Memory B cell (primary cell): ENCODE data around the gene BUD13.

Experiments
- ATAC-seq: fragments of 150-1000 bp; cut with Tn5 transposase; 2 replicates; pipeline ENCODE4 v1.10.0; 2021; ENCODE audit warnings: low read depth, mild to moderate bottlenecking, moderate library complexity
- DNase-seq, 2 donors: peaks; one replicate each; pipeline ENCODE4 v3.0.0; 2022; ENCODE audit warnings: low spot score in 2 of 2
- H3K27ac Mint-ChIP-seq: one replicate; pipeline ENCODE4 v1.8.0; 2022; ENCODE audit warnings: mild to moderate bottlenecking, moderate library complexity, mixed read lengths
- H3K27me3 Mint-ChIP-seq: one replicate; pipeline ENCODE4 v1.8.0; 2022; ENCODE audit warnings: mixed read lengths
- H3K36me3 Mint-ChIP-seq: one replicate; pipeline ENCODE4 v1.8.0; 2022; ENCODE audit warnings: mild to moderate bottlenecking, mixed read lengths
- H3K4me1 Mint-ChIP-seq: one replicate; pipeline ENCODE4 v1.8.0; 2022; ENCODE audit warnings: mixed read lengths
- H3K4me3 Mint-ChIP-seq: one replicate; pipeline ENCODE4 v1.8.0; 2022; ENCODE audit warnings: mild to moderate bottlenecking, moderate library complexity, mixed read lengths
- H3K9me3 Mint-ChIP-seq: one replicate; pipeline ENCODE4 v1.8.0; 2022; ENCODE audit warnings: mixed read lengths

The BUD13 gene

GRCh38 chr11:116707161-116707629 is 65.6 kb downstream of the BUD13 start:
- H3K4me3 Mint-ChIP-seq = no peak overlapping the region
- ATAC-seq = no peak
- H3K36me3 Mint-ChIP-seq = no peaks in the 10 kb centered on the region

GRCh38 chr11:116703421-116703820 is 69.4 kb downstream of the BUD13 start:
- Mint-ChIP-seq H3K9me3 (no peaks in the 10 kb centered on the region), H3K4me1 (no peaks in the 10 kb centered on the region), H3K27me3 (peaks cover 7% of the 10 kb centered on the region), H3K4me3 (no peak overlapping the region), H3K27ac (no peak overlapping the region), H3K36me3 (no peaks in the 10 kb centered on the region)
- ATAC-seq (peak; percentile 12), DNase-seq (no peak)

More at GRCh38 chr11:116707161-116707629, 65.6 kb downstream of the BUD13 start:
- Mint-ChIP-seq H3K4me1 (no peaks in the 10 kb centered on the region), H3K27me3 (peaks cover 16% of the 10 kb centered on the region), H3K9me3 (no peaks in the 10 kb centered on the region), H3K27ac (no peak overlapping the region)
- DNase-seq = no peak

DNA sequence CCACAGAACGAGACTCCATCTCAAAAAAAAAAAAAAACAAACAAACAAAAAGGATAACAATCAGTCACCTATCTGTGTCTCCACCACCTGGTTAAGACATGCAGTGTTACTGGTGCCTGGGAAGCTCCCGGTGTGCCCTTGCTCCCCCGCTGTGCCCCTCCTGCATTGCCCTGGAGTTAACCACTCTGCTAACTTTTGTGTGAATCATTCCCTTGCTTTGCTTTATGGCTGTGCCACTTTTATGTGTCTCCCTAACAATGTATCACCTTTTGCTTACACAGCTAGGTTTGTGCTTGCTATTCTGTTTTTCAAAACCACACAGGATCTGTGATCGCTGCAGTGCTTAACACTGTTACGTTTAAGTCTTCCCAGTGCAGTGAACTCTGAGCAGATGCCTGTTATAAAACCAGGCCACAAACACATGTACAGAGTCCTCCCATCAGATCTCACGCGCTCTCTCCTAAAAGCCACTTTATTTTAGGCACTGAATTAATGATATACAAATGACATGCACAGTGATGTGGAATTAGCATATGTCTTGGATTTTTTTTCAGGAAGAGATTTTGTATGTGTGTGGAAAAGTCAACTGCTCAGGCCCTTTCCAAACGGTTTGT is 69.9 kb downstream of the BUD13 start:
- H3K27ac Mint-ChIP-seq = no peak overlapping the region
- ATAC-seq = no peak
- H3K4me3 Mint-ChIP-seq = no peak overlapping the region
- H3K9me3 Mint-ChIP-seq = no peaks in the 10 kb centered on the region
- H3K4me1 Mint-ChIP-seq = no peaks in the 10 kb centered on the region
- H3K36me3 Mint-ChIP-seq = no peaks in the 10 kb centered on the region
- H3K27me3 Mint-ChIP-seq = peaks cover 11% of the 10 kb centered on the region
- no peak for DNase-seq

DNA sequence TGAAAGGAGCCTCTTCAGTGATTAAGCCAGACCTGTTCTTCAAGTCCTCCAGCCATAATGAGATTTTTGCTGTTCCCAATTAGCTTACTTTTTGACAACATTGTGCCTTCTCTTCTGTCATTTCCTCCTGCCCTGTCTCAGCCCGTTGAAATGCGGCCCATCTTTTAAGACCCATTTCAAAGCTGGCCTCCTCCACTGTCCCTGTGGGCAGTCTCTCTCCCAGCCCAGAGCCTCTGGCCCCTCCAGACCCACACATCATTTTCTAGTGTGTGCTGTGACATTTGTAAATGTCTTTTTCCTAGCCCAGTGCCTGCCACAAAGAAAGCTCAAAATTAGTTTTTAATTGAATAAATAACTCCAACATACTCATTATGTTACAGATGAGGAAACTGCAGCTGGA is 70.9 kb downstream of the BUD13 start:
- no peak overlapping the region for H3K4me3 Mint-ChIP-seq
- no peak overlapping the region for H3K27ac Mint-ChIP-seq

DNA sequence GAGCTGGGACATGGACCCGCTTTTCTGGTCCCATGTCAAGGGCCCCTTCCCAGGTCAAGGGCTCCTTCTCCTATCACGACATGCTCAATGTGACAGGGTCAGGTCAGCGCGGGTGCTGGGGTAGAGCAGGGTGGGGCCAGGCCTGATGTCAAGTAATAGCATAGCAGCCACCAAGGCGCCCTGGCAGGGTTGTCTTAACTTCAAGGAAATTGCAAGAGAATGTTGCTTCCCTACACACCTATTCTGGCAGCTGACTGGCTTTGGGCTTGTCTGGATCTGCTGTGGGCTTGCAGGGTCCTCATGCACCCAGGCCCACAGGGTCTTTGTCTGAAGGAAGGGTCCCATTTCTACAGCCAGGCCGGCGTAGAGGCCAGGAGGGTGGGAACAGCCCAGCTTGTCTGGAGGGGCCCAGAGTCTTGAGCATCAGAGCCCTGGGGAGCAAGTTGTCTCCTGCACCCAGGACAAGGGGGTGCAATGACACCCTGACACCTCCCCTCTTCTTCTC is 71.4 kb downstream of the BUD13 start:
- no peaks in the 10 kb centered on the region for H3K4me1 Mint-ChIP-seq
- H3K27me3 Mint-ChIP-seq = peaks cover 12% of the 10 kb centered on the region
- no peak overlapping the region for H3K27ac Mint-ChIP-seq
- no peaks in the 10 kb centered on the region for H3K36me3 Mint-ChIP-seq
- no peak for ATAC-seq
- H3K4me3 Mint-ChIP-seq = no peak overlapping the region
- no peaks in the 10 kb centered on the region for H3K9me3 Mint-ChIP-seq
- no peak for DNase-seq

More for the DNA sequence above, 70.9 kb downstream of the BUD13 start:
- no peak for ATAC-seq
- DNase-seq = no peak
- H3K36me3 Mint-ChIP-seq = no peaks in the 10 kb centered on the region
- peaks cover 11% of the 10 kb centered on the region for H3K27me3 Mint-ChIP-seq
- H3K4me1 Mint-ChIP-seq = no peaks in the 10 kb centered on the region
- H3K9me3 Mint-ChIP-seq = no peaks in the 10 kb centered on the region

DNA sequence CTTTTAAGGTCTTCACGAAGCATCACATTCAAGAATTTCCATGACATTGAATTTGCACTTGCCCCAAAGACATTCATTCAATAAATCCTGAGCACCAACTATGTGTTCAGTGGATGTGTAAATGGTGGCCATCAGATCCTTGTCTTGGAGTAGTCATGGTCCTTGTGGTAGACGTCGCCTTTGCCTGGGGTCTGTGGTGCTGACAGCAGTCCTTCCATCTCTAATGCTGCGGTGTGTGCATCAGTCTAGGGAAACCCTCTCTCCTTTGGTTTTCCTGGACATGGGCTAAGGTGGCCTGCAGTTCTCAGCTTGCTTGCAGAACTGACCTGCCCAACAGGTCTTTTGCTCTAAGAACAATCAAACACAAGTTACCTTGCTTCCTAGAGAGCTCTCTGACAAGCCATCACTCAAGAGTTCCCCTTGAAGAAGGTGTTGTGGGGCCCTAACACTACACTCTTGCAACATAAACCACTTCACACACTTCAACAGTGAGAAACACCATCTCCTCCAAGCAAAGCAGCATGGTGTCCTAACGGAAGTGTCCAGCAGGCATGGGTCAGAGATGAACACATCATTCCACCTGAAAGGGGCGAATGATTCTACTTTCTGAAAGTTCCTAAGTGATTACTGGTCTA is 72.1 kb downstream of the BUD13 start:
- ATAC-seq (no peak), DNase-seq (no peak)
- no peaks in the 10 kb centered on the region for H3K36me3 Mint-ChIP-seq
- H3K9me3 Mint-ChIP-seq = no peaks in the 10 kb centered on the region
- peaks cover 17% of the 10 kb centered on the region for H3K27me3 Mint-ChIP-seq
- no peaks in the 10 kb centered on the region for H3K4me1 Mint-ChIP-seq
- no peak overlapping the region for H3K27ac Mint-ChIP-seq
- H3K4me3 Mint-ChIP-seq = no peak overlapping the region
